MCF 10A (cell line): ENCODE measurements around the gene TSPYL4. TPM values are rescaled to one million over a fixed set of nuclear protein-coding genes. Genes with fewer than 3 reads are reported as not detected.
A peak's percentile ranks its signal among the peaks of the same experiment; 100 is the strongest.

Source experiments
- BruUV-seq: library from RNA; stranded (reverse); fragments of 400-500 nt; replicated peaks from 2 replicates; lab custom pipeline; 2021; lab: Mats Ljungman, UMichigan
- CTCF ChIA-PET: fragments of 300-600 bp; sonication (Branson Sonifier 250); formaldehyde crosslinking; extraction: SDS; loops from one replicate; lab custom pipeline; 2021; ENCODE audit warnings: antibody characterized with exemption, inconsistent platforms; lab: Yijun Ruan, JAX
- POLR2A ChIA-PET: fragments of 300-600, 350-650 bp; sonication (Branson Sonifier 250); formaldehyde crosslinking; extraction: SDS; loops from one replicate; lab custom pipeline; 2020; ENCODE audit warnings: antibody characterized with exemption, inconsistent platforms; lab: Yijun Ruan, JAX
- DNase-seq: peaks from one replicate; pipeline ENCODE4 v3.0.0-alpha.2; 2018; ENCODE audit not compliant: unreplicated experiment
- H3K27ac Mint-ChIP-seq: one replicate; pipeline ENCODE4 v1.8.0; 2022; ENCODE audit warnings: mild to moderate bottlenecking, low read depth, mixed read lengths; ENCODE audit not compliant: unreplicated experiment
- H3K27me3 Mint-ChIP-seq: one replicate; pipeline ENCODE4 v1.8.0; 2022; ENCODE audit warnings: mixed read lengths; ENCODE audit not compliant: insufficient read depth, unreplicated experiment
- H3K36me3 Mint-ChIP-seq: one replicate; pipeline ENCODE4 v1.8.0; 2022; ENCODE audit warnings: mild to moderate bottlenecking, moderate library complexity, mixed read lengths; ENCODE audit not compliant: insufficient read depth, unreplicated experiment
- H3K4me1 Mint-ChIP-seq: one replicate; pipeline ENCODE4 v1.8.0; 2022; ENCODE audit warnings: mixed read lengths; ENCODE audit not compliant: insufficient read depth, unreplicated experiment
- H3K4me3 Mint-ChIP-seq: one replicate; pipeline ENCODE4 v1.8.0; 2022; ENCODE audit warnings: mild to moderate bottlenecking, moderate library complexity, mixed read lengths; ENCODE audit not compliant: unreplicated experiment
- H3K9me3 Mint-ChIP-seq: one replicate; pipeline ENCODE4 v1.8.0; 2022; ENCODE audit warnings: mixed read lengths; ENCODE audit not compliant: unreplicated experiment
- intact Hi-C: fragments of 100-400 bp; cut with micrococcal nuclease; formaldehyde crosslinking; loops from 2 replicates; pipeline ENCODE4 v1.14.1; 2022
- total RNA-seq: library from RNA; stranded (reverse); gene quantifications from 2 replicates; pipeline ENCODE4 v1.2.3, GENCODE V29; 2022
- TF ChIP-seq, protein P1 (sequence below): fragments of 200-600 bp; IDR thresholded peaks from one replicate; pipeline ENCODE4 v1.8.0; 2022; ENCODE audit warnings: antibody characterized with exemption, mild to moderate bottlenecking; ENCODE audit not compliant: unreplicated experiment

The TSPYL4 gene
- total RNA-seq, 1 experiment from 2014 or later: 9.1 TPM

DNA sequence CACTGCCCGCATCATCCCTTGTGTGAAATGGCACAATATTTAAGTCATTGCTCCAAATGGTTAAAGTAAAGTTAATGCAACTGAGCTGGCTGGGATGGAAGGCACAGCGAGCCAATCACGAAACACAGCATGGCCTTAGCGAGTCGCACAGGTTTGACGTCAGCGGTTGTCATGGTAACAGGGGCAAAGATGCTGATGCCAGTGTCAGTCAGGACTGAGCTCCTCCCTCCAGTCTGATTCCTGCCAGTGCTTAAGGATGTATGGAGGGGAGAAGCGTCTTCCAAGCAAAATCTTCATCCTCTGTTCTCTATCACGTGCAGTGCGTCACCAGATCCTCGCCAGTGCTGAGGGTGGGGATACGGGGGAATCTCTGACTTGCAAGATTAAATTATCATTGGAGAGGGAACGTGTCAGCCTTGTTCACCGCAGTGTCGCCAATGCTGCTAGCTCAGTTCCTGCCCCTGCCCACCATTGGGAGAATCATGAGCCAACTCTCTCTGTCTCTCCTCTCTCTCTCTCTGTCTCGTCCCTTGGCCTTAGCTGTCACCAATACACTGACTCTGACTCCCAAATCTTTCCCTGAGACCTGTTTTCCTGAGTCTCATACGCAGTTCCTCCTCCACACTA lies 24.5 kb downstream of the TSPYL4 start:
- TF ChIP-seq, protein P1, sequence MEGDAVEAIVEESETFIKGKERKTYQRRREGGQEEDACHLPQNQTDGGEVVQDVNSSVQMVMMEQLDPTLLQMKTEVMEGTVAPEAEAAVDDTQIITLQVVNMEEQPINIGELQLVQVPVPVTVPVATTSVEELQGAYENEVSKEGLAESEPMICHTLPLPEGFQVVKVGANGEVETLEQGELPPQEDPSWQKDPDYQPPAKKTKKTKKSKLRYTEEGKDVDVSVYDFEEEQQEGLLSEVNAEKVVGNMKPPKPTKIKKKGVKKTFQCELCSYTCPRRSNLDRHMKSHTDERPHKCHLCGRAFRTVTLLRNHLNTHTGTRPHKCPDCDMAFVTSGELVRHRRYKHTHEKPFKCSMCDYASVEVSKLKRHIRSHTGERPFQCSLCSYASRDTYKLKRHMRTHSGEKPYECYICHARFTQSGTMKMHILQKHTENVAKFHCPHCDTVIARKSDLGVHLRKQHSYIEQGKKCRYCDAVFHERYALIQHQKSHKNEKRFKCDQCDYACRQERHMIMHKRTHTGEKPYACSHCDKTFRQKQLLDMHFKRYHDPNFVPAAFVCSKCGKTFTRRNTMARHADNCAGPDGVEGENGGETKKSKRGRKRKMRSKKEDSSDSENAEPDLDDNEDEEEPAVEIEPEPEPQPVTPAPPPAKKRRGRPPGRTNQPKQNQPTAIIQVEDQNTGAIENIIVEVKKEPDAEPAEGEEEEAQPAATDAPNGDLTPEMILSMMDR: no peak
- POLR2A ChIA-PET: interaction anchor here (1.1 kb wide), 1 partner anchor 25 kb away, joined by 4 read pairs; the partner anchor contains the start of gene TSPYL4
- Mint-ChIP-seq H3K36me3 (no peaks in the 10 kb centered on the region), H3K4me3 (no peak overlapping the region), H3K27ac (no peak overlapping the region), H3K4me1 (no peaks in the 10 kb centered on the region), H3K9me3 (no peaks in the 10 kb centered on the region), H3K27me3 (no peaks in the 10 kb centered on the region)
- peak; percentile 36 for DNase-seq
- intact Hi-C loops: no loop called here
- CTCF ChIA-PET: interaction anchor here (0.5 to 2.9 kb wide), 4 partner anchors 11 to 457 kb away, joined by 3 to 22 read pairs (median 5); no protein-coding TSS in a partner anchor
- no TSS peak for BruUV-seq

DNA sequence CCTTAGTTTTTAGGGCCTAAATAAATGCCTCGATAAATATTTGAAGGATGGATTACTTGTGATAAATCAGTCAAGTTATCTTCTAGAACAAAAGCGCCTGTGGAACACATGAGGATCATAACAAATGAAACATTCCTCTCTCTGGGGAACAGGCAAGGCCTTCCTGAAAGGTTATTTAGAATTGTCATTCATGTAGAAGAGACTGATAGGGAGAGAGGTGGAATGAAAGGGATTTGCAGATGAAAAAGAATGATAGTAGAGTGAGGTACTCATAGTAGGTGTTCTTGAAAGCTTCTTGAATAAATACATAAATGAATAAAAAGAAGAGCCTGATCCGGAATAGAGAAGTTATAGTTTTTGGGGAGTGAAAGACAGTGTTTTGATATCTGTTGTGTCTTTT lies 30.5 kb downstream of the TSPYL4 start:
- POLR2A ChIA-PET: interaction anchor here (0.7 to 1.3 kb wide), 2 partner anchors 20 to 57 kb away, joined by 3 read pairs; partner anchors contain the start of gene TSPYL1
- Mint-ChIP-seq H3K27ac (no peak overlapping the region), H3K4me1 (no peaks in the 10 kb centered on the region), H3K27me3 (no peaks in the 10 kb centered on the region), H3K9me3 (no peaks in the 10 kb centered on the region), H3K36me3 (no peaks in the 10 kb centered on the region), H3K4me3 (no peak overlapping the region)
- TF ChIP-seq, protein P1: no peak
- DNase-seq: no peak
- CTCF ChIA-PET: interaction anchor here (0.8 kb wide), 1 partner anchor 8 kb away, joined by 3 read pairs; no protein-coding TSS in a partner anchor
- intact Hi-C loops: no loop called here
- no TSS peak for BruUV-seq

DNA sequence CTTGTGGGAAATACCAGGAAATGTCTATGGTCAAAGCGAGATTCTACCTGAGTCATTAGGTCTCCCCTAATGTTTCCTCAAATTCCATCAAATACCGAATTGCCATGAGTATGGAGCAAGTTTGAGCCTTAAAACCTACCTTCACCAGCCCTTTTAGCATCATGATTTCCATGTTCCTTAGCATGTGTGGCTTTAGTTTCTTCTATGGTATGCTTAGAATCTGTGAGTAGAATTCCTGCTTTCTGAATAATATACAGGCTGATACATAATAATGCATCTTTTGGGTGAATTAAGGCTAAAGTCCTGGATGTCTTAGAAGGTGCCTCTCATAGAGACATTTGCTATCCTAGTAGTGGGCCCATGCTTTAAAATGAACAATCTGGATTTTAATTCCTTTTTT lies 32.0 kb downstream of the TSPYL4 start:
- no peaks in the 10 kb centered on the region for H3K27me3 Mint-ChIP-seq
- CTCF ChIA-PET: interaction anchor here (0.5 to 1.0 kb wide), 2 partner anchors 23 to 339 kb away, joined by 3 read pairs; no protein-coding TSS in a partner anchor
- no peaks in the 10 kb centered on the region for H3K36me3 Mint-ChIP-seq
- H3K4me3 Mint-ChIP-seq: no peak overlapping the region
- TF ChIP-seq, protein P1: no peak
- no peaks in the 10 kb centered on the region for H3K9me3 Mint-ChIP-seq
- H3K27ac Mint-ChIP-seq: no peak overlapping the region
- DNase-seq: no peak
- no peaks in the 10 kb centered on the region for H3K4me1 Mint-ChIP-seq
- intact Hi-C loops: no loop called here
- POLR2A ChIA-PET: interaction anchor here (1.2 kb wide), 1 partner anchor 12 kb away, joined by 3 read pairs; no protein-coding TSS in a partner anchor
- no TSS peak for BruUV-seq

DNA sequence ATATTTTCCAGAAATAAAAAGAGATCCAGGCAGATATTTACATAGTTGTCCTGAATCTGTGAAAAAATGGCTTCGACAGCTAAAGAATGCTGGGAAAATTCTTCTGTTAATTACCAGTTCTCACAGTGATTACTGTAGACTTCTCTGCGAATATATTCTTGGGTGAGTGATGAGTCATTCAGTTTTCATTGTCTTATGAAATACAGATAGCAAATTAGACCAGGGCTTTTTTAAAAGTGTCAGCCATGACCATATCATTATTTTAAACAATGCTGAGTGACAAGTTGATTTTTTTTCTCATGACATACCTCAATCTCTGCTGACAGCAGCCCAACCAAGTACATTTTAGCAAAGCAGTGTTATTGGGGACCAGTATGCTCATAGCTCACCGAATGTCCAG lies 32.8 kb downstream of the TSPYL4 start:
- no TSS peak for BruUV-seq
- intact Hi-C loops: no loop called here
- Mint-ChIP-seq H3K9me3 (no peaks in the 10 kb centered on the region), H3K4me1 (no peaks in the 10 kb centered on the region), H3K27me3 (no peaks in the 10 kb centered on the region), H3K36me3 (no peaks in the 10 kb centered on the region), H3K4me3 (no peak overlapping the region), H3K27ac (no peak overlapping the region)
- DNase-seq: peak; percentile 44
- ChIA-PET CTCF (interaction anchor here (0.5 to 1.0 kb wide), 3 partner anchors 22 to 1990 kb away, joined by 3 read pairs; no protein-coding TSS in a partner anchor), POLR2A (interaction anchor here (0.6 to 1.2 kb wide), 2 partner anchors 11 to 428 kb away, joined by 3 to 4 read pairs; no protein-coding TSS in a partner anchor)
- TF ChIP-seq, protein P1: no peak
